Thyroid gland (tissue), 4 donors: ENCODE data around the gene ZNF570. TPM values are rescaled to one million over a fixed set of nuclear protein-coding genes. Genes with fewer than 3 reads are reported as not detected.

Experiments
- DNase-seq, 2 donors: peaks; one replicate each; pipeline ENCODE4 v3.0.0-alpha.2; 2019
- H3K27ac ChIP-seq, 3 donors: fragments of 200-600 bp; sonication (generic); 1 replicate in 2 of 3; 2 replicates in 1 of 3; pipeline ENCODE4 v1.5.1; 2016 to 2019; ENCODE audit warnings: mild to moderate bottlenecking in 1 of 3, moderate library complexity in 1 of 3
- H3K27me3 ChIP-seq: fragments of 200-600 bp; sonication (generic); one replicate; pipeline ENCODE4 v1.5.1; 2019
- H3K36me3 ChIP-seq, 2 donors: fragments of 200-600 bp; sonication (generic); one replicate each; pipeline ENCODE4 v1.5.1; 2016 to 2019
- H3K4me1 ChIP-seq, 2 donors: fragments of 200-600 bp; sonication (generic); one replicate each; pipeline ENCODE4 v1.5.1; 2017 to 2019
- H3K4me3 ChIP-seq, 3 donors: fragments of 200-600 bp; sonication (generic); replicated peaks in 1 of 3; 1 replicate in 2 of 3; 2 replicates in 1 of 3; pipeline ENCODE4 v1.5.1; 2016; ENCODE audit warnings: mild to moderate bottlenecking in 1 of 3
- H3K9me3 ChIP-seq: fragments of 200-600 bp; sonication (generic); one replicate; pipeline ENCODE4 v1.5.1; 2017
- POLR2A ChIP-seq, 2 donors: fragments of 450-650 bp; IDR thresholded peaks; one replicate each; pipeline ENCODE4 v1.6.1; 2017; ENCODE audit warnings: antibody characterized with exemption in 2 of 2, mild to moderate bottlenecking in 2 of 2, moderate library complexity in 1 of 2
- WGBS, 2 donors: methylation state at CpG; one replicate each; pipeline ENCODE4 v1.1.5; 2017; 5-methylcytosine and 5-hydroxymethylcytosine counted together
- intact Hi-C: fragments of 100-400 bp; cut with DNase I; formaldehyde crosslinking; loops from one replicate; pipeline ENCODE4 v1.15.1; 2023
- total RNA-seq, 4 donors: library from RNA; depleted of rRNA; stranded (reverse); fragments of >200 nt; gene quantifications; one replicate each; pipeline ENCODE4 v1.2.3, GENCODE V29; 2016
- TF ChIP-seq, protein P1 (sequence below), 6 experiments: fragments of 200-600 bp in 3 of 6; fragments of 450-650 bp in 3 of 6; sonication (generic) in 3 of 6; IDR thresholded peaks; one replicate each; pipeline ENCODE4 v1.5.1; 2016 to 2019; ENCODE audit warnings: antibody characterized with exemption in 6 of 6, mild to moderate bottlenecking in 2 of 6, inconsistent platforms in 1 of 6, moderate library complexity in 1 of 6

Gene ZNF570
- total RNA-seq, 4 donors from 2014 or later, result 8.8 to 19.6 (median 12.9) TPM

GRCh38 chr19:37511821-37512220 lies 42.7 kb downstream of the ZNF570 start:
- DNase-seq, result no peak
- no peaks in the 10 kb centered on the region for H3K27me3 ChIP-seq
- no peaks in the 10 kb centered on the region for H3K9me3 ChIP-seq
- no peak overlapping the region for H3K4me3 ChIP-seq
- H3K36me3 ChIP-seq, result peaks cover 0 to 15% of the 10 kb centered on the region in 2 donors
- H3K27ac ChIP-seq, result no peak overlapping the region
- intact Hi-C loops, result no loop called here
- 92 to 95% methylated on average over 3 of the region's 3 CpGs for WGBS, 2 donors
- TF ChIP-seq POLR2A (IDR thresholded peaks at IDR 0.05), result no peak
- TF ChIP-seq, protein P1, sequence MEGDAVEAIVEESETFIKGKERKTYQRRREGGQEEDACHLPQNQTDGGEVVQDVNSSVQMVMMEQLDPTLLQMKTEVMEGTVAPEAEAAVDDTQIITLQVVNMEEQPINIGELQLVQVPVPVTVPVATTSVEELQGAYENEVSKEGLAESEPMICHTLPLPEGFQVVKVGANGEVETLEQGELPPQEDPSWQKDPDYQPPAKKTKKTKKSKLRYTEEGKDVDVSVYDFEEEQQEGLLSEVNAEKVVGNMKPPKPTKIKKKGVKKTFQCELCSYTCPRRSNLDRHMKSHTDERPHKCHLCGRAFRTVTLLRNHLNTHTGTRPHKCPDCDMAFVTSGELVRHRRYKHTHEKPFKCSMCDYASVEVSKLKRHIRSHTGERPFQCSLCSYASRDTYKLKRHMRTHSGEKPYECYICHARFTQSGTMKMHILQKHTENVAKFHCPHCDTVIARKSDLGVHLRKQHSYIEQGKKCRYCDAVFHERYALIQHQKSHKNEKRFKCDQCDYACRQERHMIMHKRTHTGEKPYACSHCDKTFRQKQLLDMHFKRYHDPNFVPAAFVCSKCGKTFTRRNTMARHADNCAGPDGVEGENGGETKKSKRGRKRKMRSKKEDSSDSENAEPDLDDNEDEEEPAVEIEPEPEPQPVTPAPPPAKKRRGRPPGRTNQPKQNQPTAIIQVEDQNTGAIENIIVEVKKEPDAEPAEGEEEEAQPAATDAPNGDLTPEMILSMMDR (IDR thresholded peaks at IDR 0.05), result no peak
- peaks cover 0 to 6% of the 10 kb centered on the region in 2 donors for H3K4me1 ChIP-seq

DNA sequence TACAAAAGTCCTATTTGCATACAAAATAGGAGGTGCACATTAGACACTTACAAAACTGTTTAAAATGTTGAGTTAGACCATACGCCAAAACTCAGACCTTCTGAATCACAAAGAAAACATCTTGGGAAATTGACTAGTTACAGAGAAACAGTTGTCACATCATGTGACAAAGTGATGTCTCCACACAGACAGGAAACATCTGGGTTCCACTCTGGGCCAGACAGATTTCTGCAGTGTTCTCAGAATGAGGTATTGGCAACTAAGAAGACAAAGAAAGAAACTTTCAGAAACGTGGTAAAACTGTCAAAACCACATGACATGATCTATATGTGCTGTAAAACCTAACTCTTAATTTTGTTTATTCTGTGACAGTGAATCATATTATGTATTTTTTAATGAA lies 44.2 kb downstream of the ZNF570 start:
- no peak for DNase-seq
- no peaks in the 10 kb centered on the region for H3K9me3 ChIP-seq
- H3K4me3 ChIP-seq, result no peak overlapping the region
- no peaks in the 10 kb centered on the region for H3K27me3 ChIP-seq
- no peak overlapping the region for H3K27ac ChIP-seq
- peaks cover 0 to 15% of the 10 kb centered on the region in 2 donors for H3K36me3 ChIP-seq
- H3K4me1 ChIP-seq, result no peaks in the 10 kb centered on the region
- WGBS, 2 donors, result 65 to 73% methylated on average over 2 of the region's 2 CpGs
- intact Hi-C loops, result no loop called here
- no peak for TF ChIP-seq POLR2A (IDR thresholded peaks at IDR 0.05)
- TF ChIP-seq, protein P1 (IDR thresholded peaks at IDR 0.05), result no peak

DNA sequence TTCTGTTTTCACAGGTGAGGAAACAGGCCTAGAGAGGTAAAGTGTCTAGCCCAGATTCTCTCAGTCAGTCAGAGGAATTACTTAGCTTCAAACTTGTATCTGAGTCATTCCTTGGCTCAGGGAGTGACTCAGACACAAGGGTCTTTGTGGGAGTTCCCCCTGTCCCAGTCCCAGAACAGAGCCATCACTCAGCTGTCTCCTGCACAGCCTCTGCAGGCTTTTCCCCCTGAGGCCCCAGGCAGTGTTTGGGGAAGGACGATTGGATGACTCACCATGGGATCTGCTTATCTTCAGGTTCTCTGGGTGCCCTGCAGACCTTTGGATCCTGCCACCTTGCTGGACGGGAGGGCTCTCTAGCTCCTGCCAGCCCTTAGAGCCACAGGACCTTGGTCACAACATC lies 50.7 kb downstream of the ZNF570 start:
- H3K4me3 ChIP-seq, result no peak overlapping the region
- no peak for DNase-seq
- intact Hi-C loops, result no loop called here
- H3K4me1 ChIP-seq, result no peaks in the 10 kb centered on the region
- H3K27ac ChIP-seq, result no peak overlapping the region
- H3K36me3 ChIP-seq, result peaks cover 0 to 13% of the 10 kb centered on the region in 2 donors
- no peaks in the 10 kb centered on the region for H3K27me3 ChIP-seq
- WGBS, 2 donors, result 55 to 68% methylated on average over 2 of the region's 2 CpGs
- TF ChIP-seq POLR2A (IDR thresholded peaks at IDR 0.05), result no peak
- TF ChIP-seq, protein P1 (IDR thresholded peaks at IDR 0.05), result no peak
- no peaks in the 10 kb centered on the region for H3K9me3 ChIP-seq

DNA sequence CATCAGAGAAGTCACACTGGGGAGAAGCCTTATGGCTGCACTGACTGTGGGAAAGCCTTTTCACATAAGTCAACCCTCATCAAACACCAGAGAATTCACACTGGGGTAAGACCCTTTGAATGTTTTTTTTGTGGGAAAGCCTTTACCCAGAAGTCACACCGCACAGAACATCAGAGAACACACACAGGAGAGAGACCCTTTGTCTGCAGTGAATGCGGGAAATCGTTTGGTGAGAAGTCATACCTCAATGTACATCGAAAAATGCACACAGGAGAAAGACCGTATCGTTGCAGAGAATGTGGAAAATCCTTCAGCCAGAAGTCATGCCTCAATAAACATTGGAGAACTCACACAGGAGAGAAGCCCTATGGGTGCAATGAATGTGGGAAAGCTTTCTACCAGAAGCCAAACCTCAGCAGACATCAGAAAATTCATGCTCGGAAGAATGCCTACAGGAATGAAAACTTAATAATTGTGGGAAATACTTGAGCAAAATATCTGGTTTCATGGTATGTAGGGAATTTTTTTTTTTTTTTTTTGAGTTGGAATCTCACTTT lies 68.3 kb downstream of the ZNF570 start:
- WGBS, 2 donors, result 97 to 98% methylated on average over 7 of the region's 7 CpGs
- Histone ChIP-seq H3K4me1 (no peaks in the 10 kb centered on the region), H3K36me3 (peaks cover 48 to 52% of the 10 kb centered on the region in 2 donors), H3K27me3 (no peaks in the 10 kb centered on the region), H3K9me3 (no peaks in the 10 kb centered on the region), H3K27ac (no peak overlapping the region), H3K4me3 (no peak overlapping the region)
- no peak for TF ChIP-seq POLR2A (IDR thresholded peaks at IDR 0.05)
- TF ChIP-seq, protein P1 (IDR thresholded peaks at IDR 0.05), result no peak
- DNase-seq, result no peak
- intact Hi-C loops, result loop anchor here (5.0 kb wide), 1 partner anchor 50 kb away; no protein-coding TSS in a partner anchor

Other genes starting within 250 kb of the ZNF570 start
- gene ZNF527, start 98.3 kb upstream of the ZNF570 start, total RNA-seq, result 10 to 100 TPM; 11.6 to 16.4 (median 12.9) TPM
- gene ZNF569, start 1.9 kb upstream of the ZNF570 start, total RNA-seq, result 10 to 100 TPM in 1 of 4 donors, 1 to 10 TPM in 3; 8.6 to 13.7 (median 9.7) TPM
- 10 to 100 TPM in 2 of 4 donors, 1 to 10 TPM in 2; 8.7 to 11.3 (median 10.2) TPM for gene ZNF793, start 37.6 kb downstream of the ZNF570 start, total RNA-seq
- gene ZNF571, start 125.4 kb downstream of the ZNF570 start, total RNA-seq, result 10 to 100 TPM in 3 of 4 donors, 1 to 10 TPM in 1; 8.7 to 19.3 (median 13.8) TPM
- gene ZNF540, start 125.5 kb downstream of the ZNF570 start, total RNA-seq, result 10 to 100 TPM in 2 of 4 donors, 1 to 10 TPM in 2; 9.6 to 30.7 (median 11.0) TPM
- 10 to 100 TPM; 18.5 to 29.4 (median 23.2) TPM for gene ZFP30, start 186.1 kb downstream of the ZNF570 start, total RNA-seq